Keratinocyte (primary cell): ENCODE measurements around the gene RGS18. TPM values are rescaled to one million over a fixed set of nuclear protein-coding genes. Genes with fewer than 3 reads are reported as not detected.
"Not testable (repeated sequence)": the region's sequence is repeated elsewhere in the genome, so short reads cannot be mapped to it uniquely, and the experiment has no call there.

Experiments used
- DNase-seq: peaks from one replicate; pipeline ENCODE4 v3.0.0-alpha.2; 2011; ENCODE audit warnings: low read depth, missing footprints, low spot score
- FAIRE-seq: peaks from 2 replicates; lab custom pipeline; 2011; peaks lifted over from hg19 to GRCh38; lab: Jason Lieb, UNC
- H2AFZ ChIP-seq: 2 replicates; pipeline ENCODE4 v1.6.0; 2012; ENCODE audit warnings: low read length, control low read depth, inconsistent platforms; ENCODE audit not compliant: control insufficient read depth
- H3K27ac ChIP-seq: 2 replicates; pipeline ENCODE4 v1.5.1; 2011; ENCODE audit warnings: low read length; ENCODE audit not compliant: control insufficient read depth, insufficient read depth
- H3K27me3 ChIP-seq: 3 replicates; pipeline ENCODE4 v1.6.0; 2011; ENCODE audit warnings: low read length; ENCODE audit not compliant: control insufficient read depth, insufficient read depth; ENCODE audit errors: extremely low read depth
- H3K36me3 ChIP-seq, 2 experiments: 2 replicates in 1 of 2; 3 replicates in 1 of 2; pipeline ENCODE4 v1.5.1; 2011; ENCODE audit warnings: low read length in 2 of 2, mild to moderate bottlenecking in 1 of 2; ENCODE audit not compliant: control insufficient read depth in 2 of 2, insufficient read depth in 2 of 2; ENCODE audit errors: extremely low read depth in 1 of 2
- H3K4me1 ChIP-seq: 3 replicates; pipeline ENCODE4 v1.5.1; 2011; ENCODE audit warnings: low read length; ENCODE audit not compliant: control insufficient read depth, insufficient read depth; ENCODE audit errors: extremely low read depth
- H3K4me2 ChIP-seq: 3 replicates; pipeline ENCODE4 v1.6.0; 2011; ENCODE audit warnings: low read depth, low read length; ENCODE audit not compliant: control insufficient read depth, insufficient read depth; ENCODE audit errors: extremely low read depth
- H3K4me3 ChIP-seq, 3 experiments: fragments of 200-600 bp in 1 of 3; sonication (generic) in 1 of 3; 2 replicates in 2 of 3; 3 replicates in 1 of 3; pipeline ENCODE4 v1.5.1; 2011 to 2016; ENCODE audit warnings: low read length in 3 of 3, mild to moderate bottlenecking in 3 of 3, control low read depth in 2 of 3, inconsistent platforms in 1 of 3, low read depth in 1 of 3, mixed read lengths in 1 of 3, mixed run types in 1 of 3, moderate library complexity in 1 of 3; ENCODE audit not compliant: control insufficient read depth in 2 of 3, insufficient read depth in 2 of 3; ENCODE audit errors: extremely low read depth in 1 of 3
- H3K79me2 ChIP-seq: 2 replicates; pipeline ENCODE4 v1.6.0; 2012; ENCODE audit warnings: low read length; ENCODE audit not compliant: control insufficient read depth, insufficient read depth
- H3K9ac ChIP-seq: 3 replicates; pipeline ENCODE4 v1.6.0; 2011; ENCODE audit warnings: low read length; ENCODE audit not compliant: control insufficient read depth, insufficient read depth; ENCODE audit errors: extremely low read depth
- H3K9me1 ChIP-seq: 3 replicates; pipeline ENCODE4 v1.6.0; 2011; ENCODE audit warnings: low read length; ENCODE audit not compliant: control insufficient read depth, insufficient read depth; ENCODE audit errors: extremely low read depth
- H3K9me3 ChIP-seq: 2 replicates; pipeline ENCODE4 v1.5.1; 2012; ENCODE audit warnings: low read depth, low read length; ENCODE audit not compliant: control insufficient read depth
- H4K20me1 ChIP-seq: 3 replicates; pipeline ENCODE4 v1.6.0; 2011; ENCODE audit warnings: low read length; ENCODE audit not compliant: control insufficient read depth, insufficient read depth; ENCODE audit errors: extremely low read depth
- CTCF ChIP-seq, 3 experiments: IDR thresholded peaks in 1 of 3; conservative IDR thresholded peaks in 1 of 3; optimal IDR thresholded peaks in 1 of 3; 2 replicates in 2 of 3; 3 replicates in 1 of 3; pipeline versions ENCODE3 to v1.5.1; 2011; ENCODE audit warnings: low read length in 3 of 3, mild to moderate bottlenecking in 3 of 3, moderate library complexity in 2 of 3, control low read depth in 1 of 3, inconsistent platforms in 1 of 3; ENCODE audit not compliant: insufficient read depth in 2 of 3; ENCODE audit errors: extremely low read depth in 1 of 3
- EZH2 ChIP-seq: IDR thresholded peaks from one replicate; pipeline ENCODE4 v1.6.1; 2012; ENCODE audit warnings: inconsistent platforms, mild to moderate bottlenecking, low read length, moderate library complexity
- dilution Hi-C: fragments of 300-500 bp; cut with MboI; formaldehyde crosslinking; loops from one replicate; pipeline ENCODE4 v1.7.0; 2020; ENCODE audit warnings: low sequenced_read_pairs; ENCODE audit not compliant: extremely low pct_ligation_motif_present
- polyA plus RNA-seq, 5 experiments: library from polyadenylated mRNA; depleted of rRNA in 3 of 5; stranded (reverse) in 3 of 5; stranded (forward) in 1 of 5; unstranded in 1 of 5; fragments of >200 nt; gene quantifications; 1 replicate in 1 of 5; 2 replicates in 3 of 5; 3 replicates in 1 of 5; pipeline versions ENCODE4 v1.2.1 to v1.2.3, GENCODE V29; 2011 to 2012; ENCODE audit warnings: missing spikeins in 2 of 5, low read depth in 1 of 5, low replicate concordance in 1 of 5

RGS18 gene
- polyA plus RNA-seq, 1 donor (not counting 4 experiments of a cell fraction or from before 2014, with no cell fraction given): 1.6 TPM

DNA sequence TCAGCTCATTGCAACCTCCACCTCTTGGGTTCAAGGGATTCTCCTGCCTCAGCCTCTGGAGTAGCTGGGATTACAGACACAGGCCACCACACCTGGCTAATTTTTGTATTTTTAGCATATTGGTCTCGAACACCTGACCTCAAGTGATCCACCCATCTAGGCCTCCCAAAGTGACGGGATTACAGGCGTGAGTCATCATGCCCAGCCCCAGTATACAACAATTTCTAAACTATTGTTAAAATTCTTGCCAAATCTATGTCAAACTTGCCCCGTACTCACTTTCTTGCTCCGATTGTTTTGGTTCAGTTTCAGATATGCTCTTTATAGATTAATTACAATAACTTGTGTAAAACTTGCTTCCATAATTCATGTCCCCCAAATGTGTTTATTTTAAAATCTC lies 4.1 kb downstream of the RGS18 start:
- no peaks in the 10 kb centered on the region for H3K36me3 ChIP-seq
- no peak overlapping the region for H3K4me3 ChIP-seq
- no peak overlapping the region for H3K4me2 ChIP-seq
- H3K9me1 ChIP-seq: no peaks in the 10 kb centered on the region
- no peaks in the 10 kb centered on the region for H3K79me2 ChIP-seq
- no peaks in the 10 kb centered on the region for H4K20me1 ChIP-seq
- no peak for DNase-seq
- H3K4me1 ChIP-seq: no peaks in the 10 kb centered on the region
- no peak overlapping the region for H2AFZ ChIP-seq
- dilution Hi-C loops: no loop called here
- FAIRE-seq: no peak
- no peak overlapping the region for H3K27ac ChIP-seq
- TF ChIP-seq EZH2 (no peak), CTCF (optimal IDR thresholded peaks at IDR 0.05 in 1 of 3, IDR thresholded peaks at IDR 0.05 in 1 of 3, conservative IDR thresholded peaks at IDR 0.05 in 1 of 3; ENCODE audit: extremely low read depth in 1 of 3, insufficient read depth in 2 of 3, low read length in 3 of 3) (no peak)
- no peak overlapping the region for H3K9ac ChIP-seq
- no peaks in the 10 kb centered on the region for H3K9me3 ChIP-seq
- no peaks in the 10 kb centered on the region for H3K27me3 ChIP-seq

- DNase-seq, FAIRE-seq, dilution Hi-C loops, H3K79me2 ChIP-seq, H3K27ac ChIP-seq, H3K9me3 ChIP-seq, H2AFZ ChIP-seq, H3K27me3 ChIP-seq, H3K4me2 ChIP-seq, H3K36me3 ChIP-seq, H3K4me3 ChIP-seq, H3K4me1 ChIP-seq, H4K20me1 ChIP-seq, H3K9ac ChIP-seq, H3K9me1 ChIP-seq: not testable (repeated sequence)
Observed at GRCh38 chr1:192165002-192165401, 6.7 kb downstream of the RGS18 start.

GRCh38 chr1:192167011-192167410 lies 8.7 kb downstream of the RGS18 start:
- H3K4me3 ChIP-seq: no peak overlapping the region
- no peak overlapping the region for H2AFZ ChIP-seq
- H3K4me2 ChIP-seq: no peak overlapping the region
- H3K36me3 ChIP-seq: no peaks in the 10 kb centered on the region
- H3K27ac ChIP-seq: no peak overlapping the region
- no peaks in the 10 kb centered on the region for H3K4me1 ChIP-seq
- DNase-seq (no peak), FAIRE-seq (no peak)
- no peaks in the 10 kb centered on the region for H3K9me3 ChIP-seq
- no peaks in the 10 kb centered on the region for H3K9me1 ChIP-seq
- H3K79me2 ChIP-seq: no peaks in the 10 kb centered on the region
- dilution Hi-C loops: no loop called here
- H3K9ac ChIP-seq: no peak overlapping the region
- H3K27me3 ChIP-seq: no peaks in the 10 kb centered on the region
- no peaks in the 10 kb centered on the region for H4K20me1 ChIP-seq
- TF ChIP-seq CTCF (optimal IDR thresholded peaks at IDR 0.05 in 1 of 3, IDR thresholded peaks at IDR 0.05 in 1 of 3, conservative IDR thresholded peaks at IDR 0.05 in 1 of 3; ENCODE audit: extremely low read depth in 1 of 3, insufficient read depth in 2 of 3, low read length in 3 of 3): no peak
- TF ChIP-seq EZH2: no peak
